HepG2 (cell line): ENCODE measurements around the gene MPST. TPM values are rescaled to one million over a fixed set of nuclear protein-coding genes. Genes with fewer than 3 reads are reported as not detected.

Source experiments
- ATAC-seq: fragments of 200-7000 bp; cut with Tn5 transposase; 3 replicates; pipeline ENCODE4 v1.9.1; 2020; ENCODE audit warnings: mild to moderate bottlenecking, moderate library complexity
- BruUV-seq: library from RNA; stranded (reverse); fragments of 400-500 nt; replicated peaks from 2 replicates; lab custom pipeline; 2021; lab: Mats Ljungman, UMichigan
- CTCF ChIA-PET: fragments of 300-600 bp; formaldehyde crosslinking; extraction: SDS; loops from one replicate; lab custom pipeline; 2021; ENCODE audit warnings: low total read pairs, inconsistent platforms, low intra/inter-chr PET ratio; lab: Yijun Ruan, JAX
- POLR2A ChIA-PET: fragments of 350-600 bp; sonication (Branson Sonifier 250); formaldehyde crosslinking; loops from one replicate; lab custom pipeline; 2020; ENCODE audit warnings: antibody characterized with exemption, inconsistent platforms; lab: Yijun Ruan, JAX
- DNase-seq: peaks from one replicate; pipeline ENCODE4 v3.0.0-alpha.2; 2015; ENCODE audit warnings: low spot score
- FAIRE-seq: peaks from 3 replicates; lab custom pipeline; 2011; peaks lifted over from hg19 to GRCh38; lab: Jason Lieb, UNC
- H2AFZ ChIP-seq: one replicate; pipeline ENCODE4 v1.6.1; 2011; ENCODE audit warnings: low read length, inconsistent platforms
- H3K27ac ChIP-seq: fragments of 300-600 bp; 3 replicates; pipeline ENCODE4 v1.8.0; 2011; ENCODE audit warnings: mixed run types, mild to moderate bottlenecking, mixed read lengths, low read length, inconsistent platforms; ENCODE audit not compliant: insufficient read depth; ENCODE audit errors: extremely low read length
- H3K27me3 ChIP-seq, 2 experiments: fragments of 200-600 bp in 1 of 2; 2 replicates in 1 of 2; 3 replicates in 1 of 2; pipeline versions ENCODE4 v1.6.0 to v1.8.0; 2011; ENCODE audit warnings: low read length in 2 of 2, mild to moderate bottlenecking in 2 of 2, moderate library complexity in 2 of 2, inconsistent platforms in 1 of 2; ENCODE audit not compliant: insufficient read depth in 2 of 2, control insufficient read depth in 1 of 2
- H3K36me3 ChIP-seq, 2 experiments: fragments of 200-600 bp in 1 of 2; replicated peaks in 1 of 2; 2 replicates in 1 of 2; 3 replicates in 1 of 2; pipeline versions ENCODE4 v1.5.1 to v1.8.0; 2011; ENCODE audit warnings: low read length in 2 of 2, inconsistent platforms in 1 of 2; ENCODE audit not compliant: insufficient read depth in 2 of 2, control insufficient read depth in 1 of 2
- H3K4me1 ChIP-seq: 2 replicates; pipeline ENCODE4 v1.5.1; 2012; ENCODE audit warnings: low read length, inconsistent platforms; ENCODE audit not compliant: insufficient read depth
- H3K4me2 ChIP-seq: 2 replicates; pipeline ENCODE4 v1.6.0; 2011; ENCODE audit warnings: low read depth, low read length, inconsistent platforms
- H3K4me3 ChIP-seq, 3 experiments: fragments of 200-600 bp in 1 of 3; sonication (generic), shearing (Covaris generic) in 1 of 3; replicated peaks in 1 of 3; 2 replicates each; pipeline ENCODE4 v1.5.1; 2011 to 2016; ENCODE audit warnings: low read length in 3 of 3, inconsistent platforms in 2 of 3, low read depth in 2 of 3, mild to moderate bottlenecking in 2 of 3, control low read depth in 1 of 3, mixed read lengths in 1 of 3; ENCODE audit not compliant: insufficient read depth in 1 of 3
- H3K79me2 ChIP-seq: one replicate; pipeline ENCODE4 v1.6.1; 2011; ENCODE audit warnings: low read length, inconsistent platforms; ENCODE audit not compliant: insufficient read depth
- H3K9ac ChIP-seq: 2 replicates; pipeline ENCODE4 v1.6.0; 2011; ENCODE audit warnings: mild to moderate bottlenecking, low read depth, low read length, inconsistent platforms; ENCODE audit not compliant: insufficient read depth
- H3K9me3 ChIP-seq: 2 replicates; pipeline ENCODE4 v1.5.1; 2012; ENCODE audit warnings: mild to moderate bottlenecking, low read length
- H4K20me1 ChIP-seq: 2 replicates; pipeline ENCODE4 v1.6.0; 2011; ENCODE audit warnings: inconsistent platforms, mild to moderate bottlenecking, low read length, moderate library complexity; ENCODE audit not compliant: insufficient read depth
- HNRNPH1 ChIP-seq: fragments of 200-400 bp; formaldehyde crosslinking; optimal IDR thresholded peaks from 2 replicates; pipeline ENCODE3; 2017; ENCODE audit warnings: mild to moderate bottlenecking, low read depth, low read length
- IRX3 ChIP-seq: sonication (generic); formaldehyde crosslinking; IDR thresholded peaks from 2 replicates; pipeline ENCODE4 v1.8.1; 2023; ENCODE audit warnings: mild to moderate bottlenecking, low read depth, missing genetic modification reagents, borderline replicate concordance
- NFATC3 ChIP-seq: sonication (generic); formaldehyde crosslinking; IDR thresholded peaks from 2 replicates; pipeline ENCODE4 v1.5.1; 2020; ENCODE audit warnings: mild to moderate bottlenecking, missing genetic modification reagents
- PPARG ChIP-seq: conservative IDR thresholded peaks from 2 replicates; pipeline ENCODE4 v1.6.1; 2016; ENCODE audit warnings: missing biosample characterization, missing genetic modification reagents
- RFX1 ChIP-seq: fragments of 450-650 bp; IDR thresholded peaks from 2 replicates; pipeline ENCODE4 v1.6.1; 2017
- SNAI1 ChIP-seq: sonication (generic); formaldehyde crosslinking; IDR thresholded peaks from 2 replicates; pipeline ENCODE4 v1.5.0; 2020; ENCODE audit warnings: mild to moderate bottlenecking, missing genetic modification reagents, borderline replicate concordance
- SSRP1 ChIP-seq: IDR thresholded peaks from 2 replicates; pipeline ENCODE4 v1.6.1; 2016; ENCODE audit warnings: control low read depth
- ZBTB38 ChIP-seq: sonication (generic); formaldehyde crosslinking; IDR thresholded peaks from 2 replicates; pipeline ENCODE4 v1.5.1; 2020; ENCODE audit warnings: mild to moderate bottlenecking, missing genetic modification reagents
- ZNF235 ChIP-seq: sonication (generic); formaldehyde crosslinking; IDR thresholded peaks from 2 replicates; pipeline ENCODE4 v1.8.1; 2023; ENCODE audit warnings: mild to moderate bottlenecking, missing genetic modification reagents, borderline replicate concordance
- ZNF263 ChIP-seq: sonication (generic); formaldehyde crosslinking; IDR thresholded peaks from 2 replicates; pipeline ENCODE4 v1.4.0; 2020; ENCODE audit warnings: missing genetic modification reagents
- ZNF30 ChIP-seq: sonication (generic); formaldehyde crosslinking; IDR thresholded peaks from 2 replicates; pipeline ENCODE4 v1.5.0; 2020; ENCODE audit warnings: mild to moderate bottlenecking, missing genetic modification reagents
- ZNF414 ChIP-seq: sonication (generic); formaldehyde crosslinking; IDR thresholded peaks from 2 replicates; pipeline ENCODE4 v1.5.0; 2020; ENCODE audit warnings: missing genetic modification reagents
- ZNF441 ChIP-seq: sonication (generic); formaldehyde crosslinking; IDR thresholded peaks from 2 replicates; pipeline ENCODE4 v1.7.0; 2021; ENCODE audit warnings: missing genetic modification reagents, borderline replicate concordance
- ZNF557 ChIP-seq: sonication (generic); formaldehyde crosslinking; IDR thresholded peaks from 2 replicates; pipeline ENCODE4 v1.4.0; 2020; ENCODE audit warnings: missing genetic modification reagents
- ZNF609 ChIP-seq: sonication (generic); formaldehyde crosslinking; IDR thresholded peaks from 2 replicates; pipeline ENCODE4 v1.4.0; 2020; ENCODE audit warnings: mild to moderate bottlenecking, missing genetic modification reagents, borderline replicate concordance
- ZNF773 ChIP-seq: sonication (generic); formaldehyde crosslinking; IDR thresholded peaks from 2 replicates; pipeline ENCODE4 v1.4.0; 2020; ENCODE audit warnings: missing genetic modification reagents, borderline replicate concordance
- WGBS: methylation state at CpG from one replicate; pipeline ENCODE4 v1.1.6; 2017; ENCODE audit warnings: low lambda C conversion rate; 5-methylcytosine and 5-hydroxymethylcytosine counted together
- in situ Hi-C: cut with HindIII; loops from 2 replicates; pipeline ENCODE4 v1.10.0; 2017; ENCODE audit warnings: low pct_unique_long_range_greater_than_20kb; ENCODE audit not compliant: extremely low pct_ligation_motif_present
- intact Hi-C: fragments of 100-400 bp; cut with micrococcal nuclease; formaldehyde crosslinking; loops from one replicate; pipeline ENCODE4 v1.10.0; 2022; ENCODE audit not compliant: unreplicated experiment
- polyA plus RNA-seq, 8 experiments: library from polyadenylated mRNA; depleted of rRNA in 3 of 8; stranded (reverse) in 7 of 8; unstranded in 1 of 8; fragments of >200 nt; fragmentation: Illumina TruSeq in 4 of 8; extraction: Trizol in 4 of 8; gene quantifications; 2 replicates each; pipeline versions ENCODE4 v1.2.1 to v1.2.3, GENCODE V29; 2011 to 2016; ENCODE audit warnings: low read depth in 4 of 8, missing spikeins in 1 of 8, mixed read lengths in 1 of 8; ENCODE audit not compliant: insufficient read depth in 1 of 8
- total RNA-seq, 5 experiments: library from RNA; depleted of rRNA; stranded (reverse); fragments of >200 nt; fragmentation: Illumina TruSeq; extraction: Trizol; gene quantifications; 2 replicates each; pipeline ENCODE4 v1.2.3, GENCODE V29; 2016; ENCODE audit warnings: low read depth in 1 of 5
- TF ChIP-seq, protein P1 (sequence below): sonication (generic); formaldehyde crosslinking; IDR thresholded peaks from 2 replicates; pipeline ENCODE4 v1.4.0; 2020; ENCODE audit warnings: low read depth, mild to moderate bottlenecking, missing genetic modification reagents

MPST gene
- total and polyA plus RNA-seq, 2 of the 13 experiments (the other 11 are each of a cell fraction or from before 2014, with no cell fraction given), result 133 to 141 TPM

- no TSS peak for BruUV-seq
- Histone ChIP-seq H3K9ac (no peak overlapping the region), H3K4me2 (peak overlapping the region; percentile 14), H2AFZ (no peak overlapping the region), H3K9me3 (no peaks in the 10 kb centered on the region), H4K20me1 (peaks cover 29% of the 10 kb centered on the region), H3K27ac (no peak overlapping the region), H3K36me3 (peaks cover 5 to 15% of the 10 kb centered on the region in 2 experiments), H3K27me3 (no peaks in the 10 kb centered on the region; a peak in 1 of 5 replicates), H3K79me2 (peaks cover 31% of the 10 kb centered on the region), H3K4me1 (peaks cover 47% of the 10 kb centered on the region), H3K4me3 (no peak overlapping the region)
- FAIRE-seq (no peak), ATAC-seq (peak; percentile 4; the same call in 2 of the 3 replicates), DNase-seq (no peak)
- in situ Hi-C loops, result no loop called here
- ChIA-PET POLR2A (interaction anchor here (1.7 to 11.6 kb wide), 3 partner anchors 9 to 28 kb away, joined by 5 to 383 read pairs (median 141); no protein-coding TSS in a partner anchor), CTCF (no interaction called here)
- intact Hi-C loops, result no loop called here
- WGBS, result 53% methylated on average over 12 of the region's 12 CpGs
- TF ChIP-seq ZNF441 (CRISPR knock-in tag), result no peak
- no peak for TF ChIP-seq ZNF557 (CRISPR knock-in tag)
- no peak for TF ChIP-seq ZNF235
- peak; percentile 67 for TF ChIP-seq HNRNPH1
- TF ChIP-seq PPARG (CRISPR knock-in tag), result peak; percentile 37
- 0 out of 2 replicates have a peak, but pooled peaks have one; percentile 22 for TF ChIP-seq ZNF30 (CRISPR knock-in tag)
- peak; percentile 78 for TF ChIP-seq ZBTB38
- TF ChIP-seq NFATC3 (CRISPR knock-in tag), result no peak
- peak; percentile 24; the same call in 1 of the 2 replicates for TF ChIP-seq ZNF609
- no peak for TF ChIP-seq ZNF773 (CRISPR knock-in tag)
- TF ChIP-seq ZNF263, result 0 out of 2 replicates have a peak, but pooled peaks have one; percentile 19
- 0 out of 2 replicates have a peak, but pooled peaks have one; percentile 59 for TF ChIP-seq ZNF414 (CRISPR knock-in tag)
- 0 out of 2 replicates have a peak, but pooled peaks have one; percentile 57 for TF ChIP-seq SSRP1 (CRISPR knock-in tag)
- TF ChIP-seq SNAI1 (CRISPR knock-in tag), result no peak
- TF ChIP-seq IRX3 (CRISPR knock-in tag), result no peak
- no peak for TF ChIP-seq RFX1
- TF ChIP-seq, protein P1, sequence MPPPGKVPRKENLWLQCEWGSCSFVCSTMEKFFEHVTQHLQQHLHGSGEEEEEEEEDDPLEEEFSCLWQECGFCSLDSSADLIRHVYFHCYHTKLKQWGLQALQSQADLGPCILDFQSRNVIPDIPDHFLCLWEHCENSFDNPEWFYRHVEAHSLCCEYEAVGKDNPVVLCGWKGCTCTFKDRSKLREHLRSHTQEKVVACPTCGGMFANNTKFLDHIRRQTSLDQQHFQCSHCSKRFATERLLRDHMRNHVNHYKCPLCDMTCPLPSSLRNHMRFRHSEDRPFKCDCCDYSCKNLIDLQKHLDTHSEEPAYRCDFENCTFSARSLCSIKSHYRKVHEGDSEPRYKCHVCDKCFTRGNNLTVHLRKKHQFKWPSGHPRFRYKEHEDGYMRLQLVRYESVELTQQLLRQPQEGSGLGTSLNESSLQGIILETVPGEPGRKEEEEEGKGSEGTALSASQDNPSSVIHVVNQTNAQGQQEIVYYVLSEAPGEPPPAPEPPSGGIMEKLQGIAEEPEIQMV, result 0 out of 2 replicates have a peak, but pooled peaks have one; percentile 33
Measured at GRCh38 chr22:37014835-37015586, 4.5 kb upstream of the MPST start.
